CD1c-positive myeloid dendritic cell (primary cell): ENCODE results near the gene L2HGDH.
A peak's percentile ranks its signal among the peaks of the same experiment; 100 is the strongest.
"Not testable (repeated sequence)": the region's sequence is repeated elsewhere in the genome, so short reads cannot be mapped to it uniquely, and the experiment has no call there.

Source experiments
- DNase-seq: peaks from one replicate; pipeline ENCODE4 v3.0.0-alpha.2; 2016; ENCODE audit errors: extremely low spot score

Gene L2HGDH

DNA sequence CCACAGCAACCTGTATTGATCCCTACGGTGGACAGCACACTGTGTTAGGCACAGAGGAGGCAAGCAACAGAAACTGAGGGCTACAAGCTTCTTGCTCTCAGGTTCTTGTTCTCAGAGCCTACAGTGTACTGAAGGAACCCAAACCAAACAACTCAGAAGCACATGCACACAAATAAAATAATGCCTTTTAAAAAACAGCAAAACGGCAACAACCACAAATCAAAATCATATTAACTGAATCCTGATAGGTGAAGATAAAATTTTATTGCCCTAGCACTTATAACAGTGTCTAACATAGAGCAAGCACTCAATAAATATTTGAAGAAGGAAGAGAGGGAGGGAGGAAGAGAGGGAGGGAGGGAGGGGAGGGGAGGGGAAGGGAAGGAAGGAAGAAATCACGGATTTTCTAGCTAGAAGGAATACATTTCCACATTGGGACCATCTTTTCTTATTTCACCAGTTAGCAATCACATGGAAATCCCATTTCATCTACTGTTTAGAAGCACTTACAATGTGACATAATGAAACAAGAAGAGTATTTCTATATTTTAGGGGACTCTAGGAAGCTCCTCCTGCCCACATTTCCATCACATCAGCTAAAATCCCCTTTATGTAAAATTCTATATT, 27.3 kb upstream of the L2HGDH start:
- no peak for DNase-seq

DNA sequence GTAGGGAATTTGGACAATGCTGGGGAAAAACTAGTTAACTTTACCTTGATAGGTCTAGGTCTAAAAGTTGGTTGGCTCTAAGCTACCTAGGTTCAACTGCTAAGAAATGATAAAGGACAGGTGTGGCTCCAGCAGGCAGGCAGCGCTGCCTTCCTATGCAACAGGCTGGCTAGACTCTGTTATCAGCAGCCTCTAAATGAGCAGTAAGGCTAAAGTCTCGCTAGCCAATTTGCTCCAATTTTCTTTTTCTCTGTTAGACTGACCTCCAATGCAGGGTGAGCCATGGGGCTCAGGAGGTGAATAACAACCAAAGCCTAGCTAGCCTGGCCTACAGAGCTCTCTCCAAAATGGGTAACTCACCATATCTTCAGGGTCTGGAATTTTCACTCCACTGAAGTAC, 26.6 kb upstream of the L2HGDH start:
- DNase-seq = no peak

DNA sequence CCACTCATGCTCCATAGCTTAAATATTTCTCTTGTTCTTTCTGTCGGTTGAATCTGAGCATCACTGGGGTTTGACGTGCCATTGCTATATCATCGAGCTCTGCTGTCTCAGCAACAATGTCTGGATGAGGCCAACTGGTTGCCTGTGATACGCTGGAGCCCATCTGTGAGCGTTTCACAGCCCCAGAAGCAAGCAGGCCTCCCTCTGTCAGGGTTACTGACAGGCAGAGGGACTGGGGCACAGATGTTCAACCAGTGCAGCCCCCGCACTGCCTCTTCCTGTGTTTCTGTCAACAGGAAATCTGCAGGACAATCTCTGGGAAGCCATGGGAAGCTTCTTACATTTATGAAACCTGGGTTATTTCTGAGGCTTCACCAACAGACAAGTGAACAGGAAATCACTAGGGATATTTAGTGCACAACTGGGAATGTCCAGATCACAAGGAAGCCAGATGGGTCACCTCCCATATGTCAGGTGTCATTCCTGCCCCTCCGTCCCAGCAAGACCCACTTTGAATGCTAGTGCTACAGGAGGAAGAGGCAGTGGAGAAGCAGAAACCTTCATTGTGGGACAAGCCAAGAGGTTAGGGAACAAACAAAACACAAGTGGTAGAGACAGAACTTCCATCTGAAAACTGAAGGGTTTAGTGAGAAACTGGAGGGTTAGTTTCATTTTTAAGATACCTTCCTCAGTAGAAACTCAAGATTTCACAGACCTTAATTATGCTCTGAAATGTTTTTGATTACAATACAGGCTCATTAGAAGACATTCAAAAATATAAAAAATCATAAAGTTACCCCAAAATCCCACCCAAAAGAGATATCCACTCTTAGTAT, 24.2 kb upstream of the L2HGDH start:
- DNase-seq = no peak

DNA sequence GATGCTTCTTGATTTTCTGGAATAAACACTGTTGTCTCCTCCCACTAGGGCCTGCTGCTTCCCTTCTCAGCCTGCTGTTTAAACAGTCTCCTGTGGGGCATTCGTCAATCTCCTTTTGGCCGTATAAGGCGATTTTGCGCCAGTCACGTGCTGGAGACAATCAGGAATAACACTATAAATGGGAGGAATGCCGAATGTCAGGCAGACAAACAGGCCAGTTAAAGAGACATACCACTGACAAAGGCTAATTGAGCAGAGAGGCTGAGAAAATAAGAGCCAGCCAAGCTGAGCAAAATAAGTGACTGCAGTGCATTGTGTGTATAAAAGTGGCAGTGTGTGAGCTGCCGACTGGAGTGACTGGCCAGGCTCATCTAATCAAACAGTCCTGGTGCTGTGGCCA, 23.4 kb upstream of the L2HGDH start:
- DNase-seq = no peak

DNA sequence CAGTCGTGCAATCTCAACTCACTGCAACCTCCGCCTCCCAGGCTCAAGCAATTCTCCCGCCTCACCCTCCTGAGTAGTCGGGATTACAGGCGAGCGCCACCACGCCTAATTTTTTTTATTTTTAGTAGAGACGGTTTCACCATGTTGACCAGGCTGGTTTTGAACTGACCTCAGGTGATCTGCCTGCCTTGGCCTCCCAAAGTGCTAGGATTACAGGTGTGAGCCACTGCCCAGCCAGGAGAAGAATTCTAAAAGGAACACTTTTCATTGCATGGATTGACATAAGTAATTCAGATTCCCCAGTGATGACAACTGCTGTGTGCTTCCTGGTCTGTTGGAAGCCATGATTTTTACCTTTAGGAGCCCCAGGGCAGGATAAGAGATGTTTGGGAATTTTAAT, 22.2 kb upstream of the L2HGDH start:
- DNase-seq = no peak

DNA sequence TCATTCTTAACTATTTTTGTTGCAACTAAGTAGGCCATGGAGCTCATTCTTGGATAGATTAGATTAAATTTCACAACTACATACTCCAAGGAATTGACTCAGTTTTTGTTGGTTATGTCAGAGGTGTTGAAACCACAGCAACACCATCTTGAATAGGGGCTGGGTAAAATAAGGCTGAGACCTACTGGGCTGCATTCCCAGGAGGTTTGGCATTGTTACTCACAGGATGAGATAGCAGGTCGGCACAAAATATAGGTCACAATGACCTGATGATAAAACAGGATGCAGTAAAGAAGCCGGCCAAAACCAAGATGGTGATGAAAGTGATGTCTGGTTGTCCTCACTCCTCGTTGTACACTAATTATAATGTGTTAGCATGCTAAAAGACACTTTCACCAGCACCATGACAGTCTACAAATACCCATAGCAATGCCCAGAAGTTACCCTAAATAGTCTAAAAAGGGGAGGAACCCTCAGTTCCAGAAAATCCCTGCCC, 21.0 kb upstream of the L2HGDH start:
- DNase-seq = no peak

DNA sequence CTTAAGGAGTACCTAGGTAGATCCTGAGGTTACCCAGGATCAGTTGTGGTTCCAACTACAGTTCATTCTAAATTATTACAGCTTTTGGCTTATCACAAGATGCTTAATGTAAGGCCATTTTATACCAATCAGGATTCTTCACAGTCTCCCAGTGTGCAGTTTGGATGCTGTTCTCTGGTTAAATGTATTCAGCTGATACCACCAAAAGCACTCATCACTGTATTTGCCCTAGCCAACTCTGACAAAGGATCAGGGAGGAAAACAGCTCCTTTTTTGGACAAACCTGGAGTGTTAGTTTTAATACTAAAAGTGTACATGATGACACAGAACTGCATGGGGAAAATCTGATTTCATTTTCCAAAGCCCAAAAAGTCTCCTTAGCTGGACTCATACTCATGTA, 19.6 kb upstream of the L2HGDH start:
- DNase-seq = no peak

DNA sequence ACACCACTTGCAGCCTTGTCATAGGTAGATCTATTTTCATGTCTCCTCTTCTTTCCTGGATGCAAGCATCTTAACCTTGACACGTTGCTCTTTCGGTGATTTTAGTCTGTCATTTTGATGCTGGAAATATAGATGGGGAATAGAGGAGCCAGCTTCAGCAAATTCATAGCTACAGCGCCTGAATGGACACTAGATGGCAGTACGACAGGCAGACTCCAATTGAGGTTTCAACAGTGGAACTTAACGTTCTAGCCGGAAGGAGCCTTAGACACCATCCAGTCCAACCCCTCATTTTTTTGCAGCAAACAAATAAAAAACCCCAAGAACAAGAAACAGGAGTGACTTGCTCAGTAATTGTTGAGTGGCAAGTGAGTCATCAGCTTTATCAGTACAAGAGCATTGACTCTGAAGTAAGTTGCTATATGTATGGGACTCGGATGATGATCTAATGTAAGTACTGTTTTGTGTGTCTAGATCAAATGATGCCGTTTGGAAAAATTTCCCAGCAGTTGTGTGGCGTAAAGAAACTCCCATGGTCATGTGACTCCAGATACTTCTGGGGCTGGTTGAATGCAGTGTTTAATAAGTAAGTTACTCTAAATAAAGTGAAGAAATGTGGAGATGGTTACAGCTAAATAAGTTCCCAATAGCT, 9.1 kb upstream of the L2HGDH start:
- DNase-seq = peak; percentile 85

DNA sequence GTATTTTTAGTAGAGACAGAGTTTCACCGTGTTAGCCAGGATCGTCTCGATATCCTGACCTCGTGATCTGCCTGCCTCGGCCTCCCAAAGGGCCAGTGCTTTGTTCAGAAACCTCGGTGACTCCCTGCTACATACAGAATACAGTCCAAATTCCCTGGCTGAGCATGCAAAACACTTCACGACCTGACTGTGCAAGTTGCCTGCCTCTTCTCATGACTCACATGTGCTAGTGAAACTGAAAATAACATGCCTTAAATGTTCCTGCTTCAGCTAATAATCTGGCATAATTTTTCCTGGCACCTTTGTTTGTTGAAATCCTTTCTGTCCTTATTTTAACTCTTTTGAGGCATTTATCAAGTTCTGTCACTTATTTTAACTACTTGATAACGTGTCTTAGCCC, 8.3 kb upstream of the L2HGDH start:
- no peak for DNase-seq

DNA sequence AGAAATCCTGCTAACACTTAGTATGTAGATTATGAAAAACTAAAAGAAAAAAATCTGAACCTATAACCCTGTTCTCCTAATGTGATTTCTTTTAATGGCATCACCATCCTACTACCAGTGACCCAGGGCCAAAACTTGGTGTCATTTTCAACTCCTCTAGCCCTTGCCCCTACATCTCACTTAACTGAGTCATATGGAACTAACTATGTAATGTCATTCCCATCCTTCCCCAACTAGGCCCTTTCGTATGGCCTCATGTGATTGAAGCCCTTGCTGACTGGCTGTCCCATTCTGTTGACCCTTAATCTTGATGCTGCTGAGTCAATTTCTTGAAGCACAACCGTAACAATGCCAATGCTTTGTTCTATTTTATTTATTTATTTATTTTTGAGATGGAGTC, 7.7 kb upstream of the L2HGDH start:
- no peak for DNase-seq

DNA sequence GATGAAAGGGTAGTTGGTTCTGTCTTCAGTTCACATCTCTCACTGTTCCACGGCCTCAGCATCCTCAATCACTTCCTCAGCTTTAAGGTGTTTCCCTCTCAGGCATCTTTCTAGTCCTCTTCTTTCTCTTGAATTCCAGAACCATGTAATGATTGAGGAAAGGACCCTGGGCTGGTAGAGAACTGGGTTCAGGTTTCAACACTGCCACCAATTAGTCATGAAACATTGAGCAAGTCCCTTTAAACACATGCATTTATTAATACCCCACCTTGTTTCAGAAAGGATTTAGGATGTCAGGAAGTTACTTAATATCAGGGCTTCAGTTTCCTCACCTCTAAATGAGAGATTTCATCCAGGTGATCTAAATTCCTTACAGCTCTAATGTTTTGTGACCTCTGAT, 7.3 kb upstream of the L2HGDH start:
- no peak for DNase-seq

DNA sequence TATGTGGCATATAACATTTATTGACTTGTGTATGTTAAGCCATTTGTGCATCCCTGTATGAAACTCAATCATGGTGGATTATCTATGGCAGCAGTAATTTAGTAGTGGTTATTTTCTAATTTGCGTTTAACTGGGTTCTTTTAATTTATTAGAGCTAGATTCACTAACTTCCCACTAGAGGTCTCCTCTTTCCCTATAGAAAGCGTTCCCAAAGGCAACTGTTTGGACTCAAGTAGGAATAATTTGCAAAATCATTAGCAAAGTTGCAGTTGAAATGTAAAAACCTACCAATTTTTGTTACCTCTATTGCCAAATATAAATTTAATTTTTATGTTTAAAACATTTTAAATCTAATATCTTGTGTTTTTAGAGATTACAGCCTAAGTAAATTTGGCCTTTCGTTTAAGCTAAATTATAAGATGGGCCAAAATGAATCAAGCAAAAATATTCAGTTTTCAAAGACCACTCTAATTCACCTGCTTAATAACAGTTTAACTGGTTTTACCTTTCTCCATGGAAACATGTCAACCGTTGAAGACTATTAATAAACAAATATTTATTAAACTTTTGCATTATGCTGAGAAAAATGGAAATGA, 6.1 kb upstream of the L2HGDH start:
- peak; percentile 32 for DNase-seq

DNA sequence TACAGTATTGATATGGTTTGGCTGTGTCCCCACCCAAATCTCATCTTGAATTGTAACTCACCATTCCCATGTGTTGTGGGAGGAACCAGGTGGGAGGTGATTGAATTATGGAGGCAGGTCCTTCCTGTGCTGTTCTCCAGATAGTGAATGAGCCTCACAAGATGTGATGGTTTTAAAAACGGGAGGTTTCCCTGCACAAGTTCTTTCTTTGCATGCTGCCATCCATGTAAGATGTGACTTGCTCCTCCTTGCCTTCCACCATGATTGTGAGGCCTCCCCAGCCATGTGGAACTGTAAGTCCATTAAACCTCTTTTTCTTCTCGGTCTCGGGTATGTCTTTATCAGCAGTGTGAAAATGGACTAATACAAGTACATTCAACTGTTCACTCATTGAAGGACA, 2.1 kb upstream of the L2HGDH start:
- not testable (repeated sequence) for DNase-seq

DNA sequence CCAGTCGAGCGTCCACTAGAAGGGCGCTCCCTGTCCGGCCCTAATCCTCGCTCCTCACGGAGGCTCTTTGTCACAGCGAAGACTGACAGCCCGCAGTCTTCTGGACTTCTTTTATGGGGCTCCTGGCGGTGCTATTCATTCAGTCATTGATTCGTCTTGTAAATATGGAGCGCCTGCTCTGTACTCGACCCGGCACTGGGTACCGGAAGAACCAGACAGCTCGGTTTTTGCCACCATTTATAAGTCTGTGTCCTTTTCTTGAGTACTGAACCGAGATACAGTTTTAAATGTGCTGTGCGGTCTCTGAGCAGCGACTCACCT, 665 bp upstream of the L2HGDH start:
- no peak for DNase-seq

DNA sequence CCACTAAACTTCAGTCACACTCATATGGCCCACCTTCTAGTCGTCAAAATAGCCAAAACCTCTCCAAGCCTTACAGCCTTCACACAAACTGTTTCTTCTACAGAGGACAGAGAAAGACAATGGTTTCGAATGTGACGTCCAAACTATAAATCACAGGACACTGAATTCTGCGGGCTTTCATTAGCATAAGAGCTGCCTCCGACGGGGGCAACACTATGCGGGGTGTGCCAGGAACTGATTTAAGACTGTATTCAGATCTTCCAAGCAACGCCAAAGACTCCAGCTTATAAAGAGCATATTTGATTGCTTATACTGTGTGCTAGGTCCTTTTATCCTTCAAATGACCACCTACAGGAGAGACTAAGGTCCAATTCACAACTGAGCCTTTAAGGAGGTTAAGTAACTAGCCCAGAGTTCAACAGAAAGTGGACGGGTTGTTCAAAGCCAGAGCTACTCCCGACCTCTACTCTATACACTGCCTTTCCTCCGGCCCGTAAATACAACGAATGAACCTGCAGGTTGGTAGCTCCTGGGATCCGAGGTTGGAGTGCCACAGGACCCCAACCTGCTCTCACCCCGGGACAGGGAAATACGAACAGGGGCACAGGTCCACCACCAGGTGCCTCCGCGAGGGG, 575 bp downstream of the L2HGDH start:
- DNase-seq = no peak

DNA sequence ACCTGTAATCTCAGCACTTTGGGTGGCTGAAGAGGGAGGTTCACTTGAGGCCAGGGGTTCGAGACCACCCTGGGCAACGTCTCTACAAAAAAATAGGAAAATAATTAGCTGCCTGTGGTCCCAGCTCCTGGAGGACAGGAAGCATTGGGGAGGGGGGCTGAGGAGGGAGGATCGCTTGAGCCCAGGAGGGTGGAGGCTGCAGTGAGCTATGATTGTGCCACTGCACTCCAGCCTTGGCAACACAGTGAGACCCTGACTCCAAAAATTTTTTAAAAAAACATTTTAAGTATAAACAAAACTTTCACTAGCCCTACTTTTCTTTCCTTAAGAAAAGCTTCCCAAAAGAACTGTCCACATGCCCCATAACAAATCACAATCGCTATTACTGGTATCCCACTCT, 1.6 kb downstream of the L2HGDH start:
- no peak for DNase-seq

DNA sequence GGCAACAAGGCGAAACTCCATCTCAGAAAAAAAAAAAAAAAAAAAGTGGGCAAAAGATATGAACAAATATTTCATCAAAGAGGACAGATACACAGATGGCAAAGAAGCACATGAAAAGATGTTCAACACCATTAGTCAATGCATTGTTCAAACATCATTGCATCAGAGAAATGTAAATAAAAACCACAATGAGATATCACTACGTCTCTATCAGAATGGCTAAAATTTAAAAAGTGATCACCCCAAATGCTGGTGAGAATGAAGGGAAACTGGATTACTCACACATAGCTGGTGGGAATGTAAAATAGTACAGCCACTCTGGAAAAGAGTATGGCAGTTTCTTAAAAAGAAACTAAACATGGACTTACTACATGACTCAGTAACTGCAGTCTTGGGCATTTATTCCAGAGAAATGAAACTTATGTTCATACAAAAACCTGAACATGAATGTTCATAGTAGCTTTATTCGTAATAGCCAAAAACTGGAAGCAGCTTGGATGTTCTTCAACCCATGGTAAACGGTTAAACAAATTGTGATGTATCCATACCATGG, 3.6 kb downstream of the L2HGDH start:
- DNase-seq = no peak

DNA sequence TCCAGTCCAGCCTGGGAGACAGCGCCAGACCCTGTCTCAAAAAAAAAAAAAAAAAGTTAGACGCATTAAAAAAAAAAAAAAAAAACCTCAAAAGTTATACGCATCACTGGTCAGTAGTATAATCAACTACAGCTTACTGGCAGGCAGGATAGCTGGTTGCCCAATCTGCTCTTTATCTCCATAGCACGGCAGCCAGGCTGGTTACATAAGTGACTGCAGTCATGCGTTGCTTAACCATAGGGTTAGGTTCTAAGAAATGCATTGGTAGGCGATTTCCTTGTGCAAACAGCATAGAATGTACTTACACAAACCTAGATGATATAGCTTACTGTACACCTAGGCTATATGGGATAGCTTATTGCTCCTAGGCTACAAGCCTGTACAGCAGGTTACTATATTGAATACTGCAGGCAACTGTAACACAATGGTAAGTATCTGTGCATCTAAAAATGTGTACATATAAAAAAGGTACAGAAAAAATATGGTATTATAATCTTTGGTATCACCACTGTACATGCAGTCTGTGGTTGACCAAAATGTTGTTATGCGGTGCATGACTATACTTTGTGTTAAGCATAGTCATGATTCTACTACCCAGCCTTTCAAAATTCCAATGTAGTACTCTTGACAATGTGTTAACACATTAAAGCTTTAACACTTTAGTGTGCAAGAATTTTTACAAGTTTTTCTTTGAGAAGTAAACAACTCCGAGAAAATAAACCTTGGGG, 8.1 kb downstream of the L2HGDH start:
- peak; percentile 41 for DNase-seq

DNA sequence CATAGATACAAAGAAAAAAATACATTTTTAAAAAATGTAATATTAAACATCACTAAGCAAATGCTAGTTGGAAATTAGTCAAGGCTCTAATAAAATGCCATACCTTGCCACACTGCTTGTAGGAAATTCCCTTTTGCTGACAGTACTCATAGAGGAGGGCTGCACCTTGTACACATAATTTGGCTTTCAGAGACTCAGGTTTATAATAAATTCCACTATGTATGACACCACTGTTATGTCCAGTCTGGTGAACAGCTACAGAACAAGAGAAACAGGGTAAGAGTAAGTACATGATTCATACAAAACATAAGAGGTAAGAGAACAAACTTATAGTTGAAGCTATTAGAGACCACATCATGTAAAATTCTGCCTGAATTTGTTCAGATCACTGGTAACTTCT, 10.1 kb downstream of the L2HGDH start:
- DNase-seq = no peak

DNA sequence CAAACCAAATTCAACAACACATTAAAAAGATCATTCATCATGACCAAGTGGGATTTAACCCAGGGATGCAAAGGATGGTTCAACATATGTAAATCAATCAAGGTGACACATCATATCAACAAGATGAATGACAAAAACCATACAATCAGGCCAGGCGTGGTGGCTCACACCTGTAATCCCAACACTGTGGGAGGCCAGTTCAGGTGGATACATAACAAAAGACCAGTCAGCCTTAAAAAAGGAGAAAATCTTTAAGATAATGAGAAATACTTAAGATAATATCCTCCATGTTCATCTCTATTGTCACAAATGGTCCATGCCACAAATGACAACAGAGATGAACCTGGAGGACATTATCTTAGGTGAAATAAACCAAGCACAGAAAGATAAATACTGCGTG, 12.4 kb downstream of the L2HGDH start:
- DNase-seq = no peak

DNA sequence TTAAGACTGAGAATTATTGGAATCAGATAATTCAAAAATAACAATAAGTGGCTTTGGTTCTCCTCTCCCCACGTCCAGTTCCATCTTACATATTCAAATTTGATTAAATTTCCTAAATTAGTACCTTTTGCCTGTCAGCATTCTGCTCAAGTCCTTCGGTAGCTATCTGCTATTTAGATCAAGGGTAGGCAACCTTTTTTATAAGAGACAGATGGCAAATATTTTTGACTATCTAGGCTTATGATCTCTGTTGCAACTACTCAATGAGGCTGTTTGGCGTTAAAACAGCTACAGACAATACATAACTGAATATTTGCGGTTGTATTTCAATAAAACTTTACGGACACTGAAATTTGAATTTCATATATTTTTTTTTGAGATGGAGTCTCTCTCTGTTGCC, 21.7 kb downstream of the L2HGDH start:
- no peak for DNase-seq
